ENCODE data around the gene ZNF202.

DNA sequence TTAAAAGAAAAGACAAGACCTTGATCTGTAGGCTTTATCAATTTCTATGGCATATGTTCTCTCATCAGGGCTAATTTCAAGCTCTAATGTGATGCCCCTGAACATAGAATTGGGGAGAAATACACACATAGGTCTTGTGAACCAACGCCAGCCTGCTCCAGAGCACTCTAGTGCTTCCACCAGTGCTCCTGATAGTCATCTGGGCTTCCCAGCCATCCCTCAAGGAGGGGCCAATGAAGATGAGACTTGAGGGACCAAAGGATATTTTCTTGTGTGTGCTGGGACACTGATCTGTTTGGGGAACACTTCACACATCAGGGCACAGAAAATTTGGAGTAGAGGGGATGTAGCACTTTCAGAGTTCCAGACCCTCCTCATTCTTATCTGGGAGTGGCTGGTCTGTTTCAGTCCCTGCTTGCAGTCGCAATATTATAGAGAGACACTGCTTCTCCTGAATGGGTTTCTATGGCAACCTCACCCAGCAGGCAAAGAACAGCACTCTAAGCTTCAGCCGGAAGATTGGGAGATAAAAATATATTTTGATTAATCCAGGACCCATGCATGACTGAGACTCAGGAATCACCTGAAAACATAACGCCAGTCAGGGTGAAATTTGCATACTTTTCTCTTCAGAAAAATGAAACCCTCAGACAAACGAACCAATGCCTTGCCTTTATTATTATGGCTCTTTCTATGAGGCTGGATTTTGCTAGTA lies 58.6 kb downstream of the ZNF202 start:
- no peak for TF ChIP-seq POLR2A (IDR thresholded peaks at IDR 0.05; ENCODE audit: low read depth, low read length)
- TF ChIP-seq POLR2AphosphoS5 (IDR thresholded peaks at IDR 0.05; ENCODE audit: low read depth, low read length): no peak

Measured in GM12892 (cell line).